Chondrocyte (in vitro differentiated cells): ENCODE measurements around the gene LRRC19. TPM values are rescaled to one million over a fixed set of nuclear protein-coding genes. Genes with fewer than 3 reads are reported as not detected.
A peak's percentile ranks its signal among the peaks of the same experiment; 100 is the strongest.

Experiments used
- DNase-seq: peaks from one replicate; pipeline ENCODE4 v3.0.0; 2021; ENCODE audit warnings: mixed read lengths, low spot score
- H3K27ac Mint-ChIP-seq: one replicate; pipeline ENCODE4 v1.8.0; 2021; ENCODE audit warnings: mild to moderate bottlenecking, moderate library complexity, mixed read lengths; ENCODE audit not compliant: unreplicated experiment
- H3K27me3 Mint-ChIP-seq: 2 replicates; pipeline ENCODE4 v1.8.0; 2021; ENCODE audit warnings: low read depth, mixed read lengths
- H3K36me3 Mint-ChIP-seq: 2 replicates; pipeline ENCODE4 v1.8.0; 2021; ENCODE audit warnings: low read depth, mixed read lengths
- H3K4me1 Mint-ChIP-seq: 2 replicates; pipeline ENCODE4 v1.8.0; 2021; ENCODE audit warnings: low read depth, mild to moderate bottlenecking, mixed read lengths
- H3K4me3 Mint-ChIP-seq: one replicate; pipeline ENCODE4 v1.8.0; 2021; ENCODE audit warnings: mild to moderate bottlenecking, moderate library complexity, mixed read lengths; ENCODE audit not compliant: unreplicated experiment
- H3K9me3 Mint-ChIP-seq: 2 replicates; pipeline ENCODE4 v1.8.0; 2021; ENCODE audit warnings: low read depth, mixed read lengths
- total RNA-seq: library from RNA; stranded (reverse); gene quantifications from 3 replicates; pipeline ENCODE4 v1.2.1, GENCODE V29; 2021
- TF ChIP-seq, protein P1 (sequence below): fragments of 200-600 bp; sonication (generic); IDR thresholded peaks from 2 replicates; pipeline ENCODE4 v1.5.0; 2021; ENCODE audit warnings: antibody characterized with exemption, mild to moderate bottlenecking, moderate library complexity

The LRRC19 gene
- total RNA-seq, 1 donor from 2014 or later = not detected

DNA sequence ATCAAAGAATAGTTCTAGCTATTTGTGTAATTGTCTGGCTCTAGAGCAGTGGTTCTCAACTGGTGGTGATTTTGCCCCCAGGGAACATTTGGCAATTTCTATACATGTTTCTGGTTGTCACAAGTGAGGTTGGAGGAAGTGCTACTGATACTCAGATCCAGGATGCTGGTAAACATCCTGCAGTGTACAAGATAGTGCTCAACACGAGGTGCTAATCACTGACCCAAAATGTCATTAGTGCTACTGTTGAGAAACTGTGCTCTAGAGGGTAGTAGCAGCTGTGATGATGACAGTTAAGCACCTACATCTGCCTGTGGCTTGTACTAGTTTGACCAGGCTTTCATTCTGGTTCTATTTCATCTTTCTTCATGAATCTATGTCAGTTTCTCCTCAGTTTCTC is 22.1 kb downstream of the LRRC19 start:
- Mint-ChIP-seq H3K27me3 (no peaks in the 10 kb centered on the region), H3K36me3 (peaks cover 11% of the 10 kb centered on the region), H3K4me1 (no peaks in the 10 kb centered on the region), H3K4me3 (no peak overlapping the region), H3K9me3 (peaks cover 2% of the 10 kb centered on the region), H3K27ac (no peak overlapping the region)
- TF ChIP-seq, protein P1, sequence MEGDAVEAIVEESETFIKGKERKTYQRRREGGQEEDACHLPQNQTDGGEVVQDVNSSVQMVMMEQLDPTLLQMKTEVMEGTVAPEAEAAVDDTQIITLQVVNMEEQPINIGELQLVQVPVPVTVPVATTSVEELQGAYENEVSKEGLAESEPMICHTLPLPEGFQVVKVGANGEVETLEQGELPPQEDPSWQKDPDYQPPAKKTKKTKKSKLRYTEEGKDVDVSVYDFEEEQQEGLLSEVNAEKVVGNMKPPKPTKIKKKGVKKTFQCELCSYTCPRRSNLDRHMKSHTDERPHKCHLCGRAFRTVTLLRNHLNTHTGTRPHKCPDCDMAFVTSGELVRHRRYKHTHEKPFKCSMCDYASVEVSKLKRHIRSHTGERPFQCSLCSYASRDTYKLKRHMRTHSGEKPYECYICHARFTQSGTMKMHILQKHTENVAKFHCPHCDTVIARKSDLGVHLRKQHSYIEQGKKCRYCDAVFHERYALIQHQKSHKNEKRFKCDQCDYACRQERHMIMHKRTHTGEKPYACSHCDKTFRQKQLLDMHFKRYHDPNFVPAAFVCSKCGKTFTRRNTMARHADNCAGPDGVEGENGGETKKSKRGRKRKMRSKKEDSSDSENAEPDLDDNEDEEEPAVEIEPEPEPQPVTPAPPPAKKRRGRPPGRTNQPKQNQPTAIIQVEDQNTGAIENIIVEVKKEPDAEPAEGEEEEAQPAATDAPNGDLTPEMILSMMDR = no peak
- no peak for DNase-seq

DNA sequence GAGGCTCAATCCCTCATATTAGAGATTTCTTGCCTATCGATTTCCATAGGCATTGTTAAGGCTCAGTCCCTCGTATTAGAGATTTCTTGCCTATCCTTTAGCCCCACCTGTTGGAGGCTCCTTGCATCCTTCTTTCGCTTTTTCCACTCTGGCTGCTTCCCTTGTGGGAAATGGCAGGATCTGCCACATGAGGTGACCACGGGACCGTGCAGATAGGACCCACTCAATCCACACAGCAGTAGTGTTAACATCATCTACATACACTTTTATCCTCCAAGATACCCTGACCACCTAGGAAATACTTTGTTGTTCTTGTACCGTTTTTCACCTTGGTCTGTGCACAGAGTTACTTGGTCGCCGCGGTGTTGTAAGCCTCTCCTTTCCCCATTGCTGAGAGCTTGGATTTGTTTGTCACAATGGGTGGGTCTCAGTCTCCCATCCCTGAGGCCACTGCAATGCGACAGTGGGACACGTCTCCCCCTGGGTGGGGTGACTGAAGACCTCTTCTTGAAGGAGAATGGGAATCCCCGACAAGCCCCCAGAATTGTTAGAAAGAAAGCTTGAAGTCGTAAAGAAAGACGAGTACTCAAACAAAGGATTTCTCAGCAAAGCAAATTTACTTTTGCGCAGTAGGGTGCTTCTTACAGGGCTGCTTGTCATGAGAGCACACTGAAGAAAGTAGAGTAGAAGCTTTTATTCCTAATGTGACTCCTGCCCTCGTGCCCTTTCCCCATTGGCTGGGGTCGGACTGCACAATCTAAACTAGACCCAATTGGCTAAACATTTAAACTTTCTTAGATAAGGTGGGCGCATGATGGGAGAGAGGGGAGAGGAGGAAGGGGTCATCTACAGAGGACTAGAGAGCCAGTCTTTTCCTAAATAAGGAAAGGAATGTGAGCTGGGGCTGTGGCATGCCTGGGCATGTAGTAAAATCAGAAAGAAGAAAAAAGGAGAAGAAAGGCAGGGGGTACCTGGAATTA is 29.5 kb downstream of the LRRC19 start:
- TF ChIP-seq, protein P1 = peak; percentile 81
- no peaks in the 10 kb centered on the region for H3K27me3 Mint-ChIP-seq

DNA sequence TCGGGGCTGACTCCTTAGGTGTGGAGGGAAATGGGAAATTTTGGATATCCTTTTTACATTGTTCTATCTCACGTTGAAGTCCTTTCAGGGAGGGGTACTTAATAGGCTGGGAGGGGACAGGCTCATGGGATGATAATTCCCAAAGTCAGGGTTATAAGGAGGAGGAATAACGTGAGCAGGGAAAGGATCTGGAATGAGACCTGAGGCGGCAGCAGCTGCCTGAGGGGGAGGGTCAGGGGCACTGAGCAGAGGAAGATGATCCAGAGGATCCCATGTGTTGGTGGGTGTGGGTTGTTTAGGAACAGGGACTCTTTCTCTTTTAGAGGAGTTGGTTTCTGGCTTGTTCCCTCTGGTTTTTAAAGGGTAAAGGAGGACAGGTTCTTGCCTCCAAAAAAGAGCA is 30.5 kb downstream of the LRRC19 start:
- no peak for DNase-seq
- TF ChIP-seq, protein P1 = no peak
- H3K9me3 Mint-ChIP-seq = peaks cover under 1% of the 10 kb centered on the region
- H3K27ac Mint-ChIP-seq = no peak overlapping the region
- no peak overlapping the region for H3K4me3 Mint-ChIP-seq
- H3K36me3 Mint-ChIP-seq = peaks cover 8% of the 10 kb centered on the region
- H3K27me3 Mint-ChIP-seq = no peaks in the 10 kb centered on the region
- peaks cover 16% of the 10 kb centered on the region for H3K4me1 Mint-ChIP-seq

More for the DNA sequence above, 29.5 kb downstream of the LRRC19 start:
- no peaks in the 10 kb centered on the region for H3K9me3 Mint-ChIP-seq
- H3K4me3 Mint-ChIP-seq = peak overlapping the region; percentile 61
- H3K27ac Mint-ChIP-seq = peak overlapping the region; percentile 75
- peaks cover 16% of the 10 kb centered on the region for H3K4me1 Mint-ChIP-seq
- no peak for DNase-seq
- H3K36me3 Mint-ChIP-seq = peaks cover 10% of the 10 kb centered on the region

DNA sequence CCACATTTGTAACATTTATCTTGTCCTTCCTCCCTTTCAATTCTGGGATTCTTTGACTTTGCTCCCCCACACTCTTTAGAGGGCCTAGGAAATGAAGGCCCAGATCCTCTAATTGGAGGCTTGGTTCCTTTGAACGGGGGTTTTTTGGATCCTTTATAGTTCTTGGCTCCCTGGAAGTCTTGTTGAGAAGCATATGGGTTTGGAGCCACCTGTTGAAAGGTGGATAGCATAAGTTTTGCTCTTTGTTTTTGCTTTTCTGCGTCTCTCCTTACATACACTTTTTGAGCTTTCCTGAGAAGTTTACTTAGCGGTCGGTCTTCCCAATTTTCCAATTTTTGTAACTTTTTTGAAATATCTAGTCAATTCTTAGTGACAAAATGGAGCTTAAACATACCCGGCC is 31.5 kb downstream of the LRRC19 start:
- TF ChIP-seq, protein P1 = no peak
- DNase-seq = no peak
- Mint-ChIP-seq H3K27ac (no peak overlapping the region), H3K36me3 (peaks cover 12% of the 10 kb centered on the region), H3K4me1 (peaks cover 16% of the 10 kb centered on the region), H3K9me3 (peaks cover 8% of the 10 kb centered on the region), H3K27me3 (no peaks in the 10 kb centered on the region), H3K4me3 (no peak overlapping the region)

DNA sequence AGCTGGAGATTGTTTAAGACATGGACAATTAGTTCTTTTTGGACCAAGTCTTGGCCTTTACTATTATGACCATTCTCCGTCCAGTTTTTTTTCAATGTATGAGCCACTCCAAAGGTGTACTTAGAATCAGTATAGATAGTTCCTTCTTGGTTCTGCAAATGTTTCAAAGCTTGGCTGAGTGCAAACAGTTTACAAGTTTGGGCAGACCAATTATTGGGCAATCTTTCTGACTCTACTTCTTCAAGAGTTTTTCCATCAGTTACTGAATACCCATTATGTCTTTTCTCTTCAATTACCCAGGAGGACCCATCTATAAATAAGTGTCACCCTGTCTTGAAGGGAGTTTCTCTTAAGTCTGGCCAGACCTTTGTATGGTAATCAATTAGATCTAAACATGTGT is 33.8 kb downstream of the LRRC19 start:
- Mint-ChIP-seq H3K36me3 (peaks cover 14% of the 10 kb centered on the region), H3K27ac (no peak overlapping the region), H3K27me3 (no peaks in the 10 kb centered on the region), H3K4me3 (no peak overlapping the region), H3K4me1 (peaks cover 15% of the 10 kb centered on the region), H3K9me3 (peaks cover 19% of the 10 kb centered on the region)
- DNase-seq = no peak
- TF ChIP-seq, protein P1 = no peak
